HCT116 (cell line): ENCODE results near the gene ERLIN1.

Experiments
- EGR1 ChIP-seq: IDR thresholded peaks from 2 replicates; pipeline ENCODE4 v1.6.1; 2012; ENCODE audit warnings: low read depth
- EZH2 ChIP-seq: fragments of 200-600 bp; sonication (generic); IDR thresholded peaks from 2 replicates; pipeline ENCODE4 v1.6.1; 2017; ENCODE audit warnings: antibody characterized with exemption, mixed run types
- EZH2phosphoT487 ChIP-seq: fragments of 200-600 bp; IDR thresholded peaks from 2 replicates; pipeline ENCODE4 v1.6.1; 2018; ENCODE audit warnings: antibody characterized with exemption, borderline replicate concordance
- RAD21 ChIP-seq: IDR thresholded peaks from 2 replicates; pipeline ENCODE4 v1.6.1; 2012; ENCODE audit warnings: low read depth, mild to moderate bottlenecking
- SRF ChIP-seq: IDR thresholded peaks from 2 replicates; pipeline ENCODE4 v1.6.1; 2012; ENCODE audit warnings: low read depth
- YY1 ChIP-seq: IDR thresholded peaks from 2 replicates; pipeline ENCODE4 v1.6.1; 2011; ENCODE audit warnings: low read length, low read depth, moderate library complexity, mild to moderate bottlenecking; ENCODE audit not compliant: insufficient replicate concordance; ENCODE audit errors: extremely low read depth
- ZNF274 ChIP-seq: fragments of 200-500 bp; sonication (Bioruptor generic); IDR thresholded peaks from 2 replicates; pipeline ENCODE4 v1.6.1; 2014; ENCODE audit warnings: mild to moderate bottlenecking, low read depth, low read length, inconsistent platforms
- TF ChIP-seq, protein P1 (sequence below), 3 experiments: fragments of 200-600 bp in 1 of 3; sonication (generic) in 1 of 3; IDR thresholded peaks in 2 of 3; conservative IDR thresholded peaks in 1 of 3; 2 replicates each; pipeline ENCODE4 v1.5.1; 2012 to 2017; ENCODE audit warnings: low read depth in 2 of 3, low read length in 2 of 3, antibody characterized with exemption in 1 of 3, borderline replicate concordance in 1 of 3, control low read depth in 1 of 3, mild to moderate bottlenecking in 1 of 3, mixed read lengths in 1 of 3, mixed run types in 1 of 3, moderate library complexity in 1 of 3; ENCODE audit not compliant: insufficient read depth in 1 of 3
- TF ChIP-seq, protein P2 (sequence below): IDR thresholded peaks from 2 replicates; pipeline ENCODE4 v1.6.1; 2012

DNA sequence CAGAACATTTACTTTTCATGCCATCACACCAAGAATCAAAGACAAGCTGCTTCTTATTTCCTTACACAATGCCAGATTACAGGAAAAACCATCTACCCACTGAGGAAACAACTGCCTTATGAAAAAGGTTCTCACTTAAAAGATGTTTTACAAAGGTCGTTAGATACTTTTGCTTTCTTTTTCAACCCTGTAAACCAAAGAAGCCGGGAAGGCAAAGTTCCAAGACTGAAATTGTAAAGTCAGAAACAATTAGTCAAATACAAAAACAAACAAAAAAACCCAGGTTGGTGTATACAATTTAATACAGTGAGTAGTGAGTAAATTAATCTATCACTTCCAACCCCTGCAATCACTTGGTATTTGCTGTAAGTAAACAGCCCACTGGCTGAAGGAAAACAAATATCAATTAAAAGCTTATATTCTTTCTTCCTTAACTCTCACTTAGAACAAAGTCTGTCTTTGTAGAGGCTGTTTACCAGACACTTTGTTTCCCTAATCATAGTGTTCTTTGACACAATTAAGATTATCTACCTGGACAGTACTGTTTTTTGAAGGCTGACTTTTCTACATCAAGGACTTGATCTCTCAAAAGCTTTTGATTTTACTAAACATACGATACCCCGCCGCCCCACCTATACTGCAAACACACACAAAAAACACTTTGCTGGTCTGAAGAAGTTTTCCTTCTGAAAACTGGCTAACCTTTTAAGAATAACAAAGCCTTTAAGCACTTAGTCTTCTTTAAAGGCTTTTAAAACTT is 18.1 kb downstream of the ERLIN1 start:
- TF ChIP-seq, protein P1, sequence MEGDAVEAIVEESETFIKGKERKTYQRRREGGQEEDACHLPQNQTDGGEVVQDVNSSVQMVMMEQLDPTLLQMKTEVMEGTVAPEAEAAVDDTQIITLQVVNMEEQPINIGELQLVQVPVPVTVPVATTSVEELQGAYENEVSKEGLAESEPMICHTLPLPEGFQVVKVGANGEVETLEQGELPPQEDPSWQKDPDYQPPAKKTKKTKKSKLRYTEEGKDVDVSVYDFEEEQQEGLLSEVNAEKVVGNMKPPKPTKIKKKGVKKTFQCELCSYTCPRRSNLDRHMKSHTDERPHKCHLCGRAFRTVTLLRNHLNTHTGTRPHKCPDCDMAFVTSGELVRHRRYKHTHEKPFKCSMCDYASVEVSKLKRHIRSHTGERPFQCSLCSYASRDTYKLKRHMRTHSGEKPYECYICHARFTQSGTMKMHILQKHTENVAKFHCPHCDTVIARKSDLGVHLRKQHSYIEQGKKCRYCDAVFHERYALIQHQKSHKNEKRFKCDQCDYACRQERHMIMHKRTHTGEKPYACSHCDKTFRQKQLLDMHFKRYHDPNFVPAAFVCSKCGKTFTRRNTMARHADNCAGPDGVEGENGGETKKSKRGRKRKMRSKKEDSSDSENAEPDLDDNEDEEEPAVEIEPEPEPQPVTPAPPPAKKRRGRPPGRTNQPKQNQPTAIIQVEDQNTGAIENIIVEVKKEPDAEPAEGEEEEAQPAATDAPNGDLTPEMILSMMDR (IDR thresholded peaks at IDR 0.05 in 2 of 3, conservative IDR thresholded peaks at IDR 0.05 in 1 of 3; ENCODE audit: borderline replicate concordance in 1 of 3, insufficient read depth in 1 of 3, low read depth in 2 of 3, low read length in 2 of 3) = no peak
- TF ChIP-seq RAD21 = no peak
- no peak for TF ChIP-seq EZH2
- TF ChIP-seq, protein P2, sequence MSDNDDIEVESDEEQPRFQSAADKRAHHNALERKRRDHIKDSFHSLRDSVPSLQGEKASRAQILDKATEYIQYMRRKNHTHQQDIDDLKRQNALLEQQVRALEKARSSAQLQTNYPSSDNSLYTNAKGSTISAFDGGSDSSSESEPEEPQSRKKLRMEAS = no peak
- no peak for TF ChIP-seq ZNF274
- no peak for TF ChIP-seq EGR1
- no peak for TF ChIP-seq SRF
- TF ChIP-seq EZH2phosphoT487 = no peak
- TF ChIP-seq YY1 = no peak
